GM12864 (cell line): ENCODE measurements around the gene SPEM1.

Source experiments
- DNase-seq: peaks from one replicate; pipeline ENCODE4 v3.0.0-alpha.2; 2011; ENCODE audit warnings: low read depth
- H3K4me3 ChIP-seq: 2 replicates; pipeline ENCODE4 v1.5.1; 2011; ENCODE audit warnings: mild to moderate bottlenecking, low read depth, low read length, control low read depth
- TF ChIP-seq, protein P1 (sequence below): IDR thresholded peaks from 2 replicates; pipeline ENCODE4 v1.5.1; 2011; ENCODE audit warnings: low read depth, mild to moderate bottlenecking, moderate library complexity, low read length, control low read depth, inconsistent platforms; ENCODE audit errors: missing control alignments

The SPEM1 gene

DNA sequence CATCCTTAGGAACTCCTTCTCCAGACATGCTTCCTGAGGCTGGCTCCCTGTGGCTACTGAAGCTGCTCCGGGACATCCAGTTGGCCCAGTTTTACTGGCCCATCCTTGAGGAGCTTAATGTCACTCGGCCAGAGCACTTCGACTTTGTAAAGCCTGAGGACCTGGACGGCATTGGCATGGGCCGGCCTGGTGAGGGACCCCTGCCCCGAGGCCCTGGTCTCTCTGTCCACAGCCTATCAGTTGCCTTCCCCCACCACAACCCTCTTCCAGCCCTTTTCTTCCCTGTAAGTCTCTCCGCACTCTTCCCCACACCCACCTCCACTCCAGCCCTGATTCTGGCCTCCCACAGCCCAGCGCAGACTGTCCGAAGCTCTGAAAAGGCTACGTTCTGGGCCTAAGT, 37.2 kb upstream of the SPEM1 start:
- no peak for DNase-seq
- TF ChIP-seq, protein P1, sequence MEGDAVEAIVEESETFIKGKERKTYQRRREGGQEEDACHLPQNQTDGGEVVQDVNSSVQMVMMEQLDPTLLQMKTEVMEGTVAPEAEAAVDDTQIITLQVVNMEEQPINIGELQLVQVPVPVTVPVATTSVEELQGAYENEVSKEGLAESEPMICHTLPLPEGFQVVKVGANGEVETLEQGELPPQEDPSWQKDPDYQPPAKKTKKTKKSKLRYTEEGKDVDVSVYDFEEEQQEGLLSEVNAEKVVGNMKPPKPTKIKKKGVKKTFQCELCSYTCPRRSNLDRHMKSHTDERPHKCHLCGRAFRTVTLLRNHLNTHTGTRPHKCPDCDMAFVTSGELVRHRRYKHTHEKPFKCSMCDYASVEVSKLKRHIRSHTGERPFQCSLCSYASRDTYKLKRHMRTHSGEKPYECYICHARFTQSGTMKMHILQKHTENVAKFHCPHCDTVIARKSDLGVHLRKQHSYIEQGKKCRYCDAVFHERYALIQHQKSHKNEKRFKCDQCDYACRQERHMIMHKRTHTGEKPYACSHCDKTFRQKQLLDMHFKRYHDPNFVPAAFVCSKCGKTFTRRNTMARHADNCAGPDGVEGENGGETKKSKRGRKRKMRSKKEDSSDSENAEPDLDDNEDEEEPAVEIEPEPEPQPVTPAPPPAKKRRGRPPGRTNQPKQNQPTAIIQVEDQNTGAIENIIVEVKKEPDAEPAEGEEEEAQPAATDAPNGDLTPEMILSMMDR, result no peak
- no peak overlapping the region for H3K4me3 ChIP-seq

DNA sequence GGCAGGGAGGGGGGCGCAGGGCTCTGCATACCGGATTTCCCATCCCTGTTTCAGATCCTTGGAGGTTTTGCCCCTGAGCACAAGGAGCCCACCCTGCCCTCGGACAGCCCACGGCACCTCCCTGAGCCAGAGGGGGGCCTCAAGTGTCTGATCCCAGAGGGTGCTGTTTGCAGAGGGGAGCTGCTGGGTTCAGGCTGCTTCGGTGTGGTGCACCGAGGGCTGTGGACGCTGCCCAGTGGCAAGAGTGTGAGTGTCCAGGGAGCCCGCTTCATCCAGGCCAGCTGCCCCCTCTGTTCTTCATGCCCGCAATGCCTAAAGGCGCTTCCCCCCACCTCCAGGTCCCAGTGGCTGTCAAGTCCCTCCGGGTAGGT, 36.8 kb upstream of the SPEM1 start:
- no peak overlapping the region for H3K4me3 ChIP-seq
- no peak for DNase-seq
- TF ChIP-seq, protein P1, result no peak

DNA sequence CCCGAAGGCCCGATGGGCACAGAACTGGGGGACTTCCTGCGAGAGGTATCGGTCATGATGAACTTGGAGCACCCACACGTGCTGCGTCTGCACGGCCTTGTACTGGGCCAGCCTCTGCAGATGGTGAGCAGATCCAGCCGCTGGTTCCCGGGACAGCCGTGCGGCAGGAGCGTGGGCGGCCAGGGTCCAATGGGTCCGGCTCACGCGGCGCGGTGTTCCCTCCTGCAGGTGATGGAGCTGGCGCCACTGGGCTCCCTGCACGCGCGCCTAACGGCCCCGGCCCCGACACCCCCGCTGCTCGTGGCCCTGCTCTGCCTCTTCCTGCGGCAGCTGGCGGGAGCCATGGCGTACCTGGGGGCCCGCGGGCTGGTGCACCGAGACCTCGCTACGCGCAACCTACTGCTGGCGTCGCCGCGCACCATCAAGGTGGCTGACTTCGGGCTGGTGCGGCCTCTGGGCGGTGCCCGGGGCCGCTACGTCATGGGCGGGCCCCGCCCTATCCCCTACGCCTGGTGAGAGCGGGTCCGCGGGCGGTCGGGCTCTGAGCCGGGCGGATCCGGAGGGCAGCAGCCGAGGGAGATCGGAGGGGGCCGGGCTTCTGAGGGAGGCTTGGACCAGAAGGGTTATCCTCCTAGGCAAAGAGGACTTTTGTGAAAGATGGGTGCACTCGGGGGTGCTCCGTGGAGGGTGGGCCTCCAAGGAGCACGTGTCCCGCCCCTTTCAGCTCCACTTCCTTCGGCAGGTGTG, 36.2 kb upstream of the SPEM1 start:
- H3K4me3 ChIP-seq, result peak overlapping the region; percentile 58
- TF ChIP-seq, protein P1, result no peak
- no peak for DNase-seq

DNA sequence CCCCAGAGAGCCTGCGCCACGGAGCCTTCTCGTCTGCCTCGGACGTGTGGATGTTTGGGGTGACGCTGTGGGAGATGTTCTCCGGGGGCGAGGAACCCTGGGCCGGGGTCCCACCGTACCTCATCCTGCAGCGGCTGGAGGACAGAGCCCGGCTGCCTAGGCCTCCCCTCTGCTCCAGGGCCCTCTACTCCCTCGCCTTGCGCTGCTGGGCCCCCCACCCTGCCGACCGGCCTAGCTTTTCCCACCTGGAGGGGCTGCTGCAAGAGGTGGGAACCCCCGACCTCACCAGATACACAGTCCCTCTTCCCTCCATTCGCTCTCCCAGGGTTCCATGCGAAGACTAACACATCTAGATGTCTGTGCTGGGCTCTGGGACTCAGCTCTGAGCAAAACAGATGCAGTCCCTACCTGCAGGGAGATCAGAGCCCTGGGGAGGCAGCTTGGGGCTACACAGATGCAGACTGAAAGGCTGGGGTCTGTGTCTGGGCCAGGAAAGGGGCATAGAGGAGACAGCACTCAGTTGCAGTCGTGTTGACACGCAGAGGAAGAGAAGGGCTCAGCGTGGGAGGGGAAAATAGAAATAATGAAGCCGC, 35.5 kb upstream of the SPEM1 start:
- no peak for DNase-seq
- TF ChIP-seq, protein P1, result no peak

DNA sequence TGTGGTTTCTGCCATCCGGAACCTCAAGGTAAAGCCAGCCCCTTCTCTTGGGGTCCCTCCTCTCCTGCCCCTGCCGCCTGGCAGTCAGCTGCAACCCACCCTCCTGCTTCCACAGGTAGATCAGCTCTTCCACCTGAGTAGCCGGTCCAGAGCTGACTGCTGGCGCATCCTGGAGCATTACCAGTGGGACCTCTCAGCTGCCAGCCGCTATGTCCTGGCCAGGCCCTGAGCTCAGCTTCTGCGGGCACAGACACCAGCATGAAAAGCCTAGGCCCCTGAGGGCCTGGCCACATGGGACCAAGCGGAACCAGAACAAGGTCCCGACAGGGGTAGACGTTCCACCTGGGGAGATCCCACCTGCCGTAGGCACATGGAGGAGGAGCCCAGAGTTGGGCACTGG, 31.3 kb upstream of the SPEM1 start:
- no peak for DNase-seq
- TF ChIP-seq, protein P1, result no peak
- no peak overlapping the region for H3K4me3 ChIP-seq

More for the DNA sequence above, 35.5 kb upstream of the SPEM1 start:
- H3K4me3 ChIP-seq, result peak overlapping the region; percentile 58

DNA sequence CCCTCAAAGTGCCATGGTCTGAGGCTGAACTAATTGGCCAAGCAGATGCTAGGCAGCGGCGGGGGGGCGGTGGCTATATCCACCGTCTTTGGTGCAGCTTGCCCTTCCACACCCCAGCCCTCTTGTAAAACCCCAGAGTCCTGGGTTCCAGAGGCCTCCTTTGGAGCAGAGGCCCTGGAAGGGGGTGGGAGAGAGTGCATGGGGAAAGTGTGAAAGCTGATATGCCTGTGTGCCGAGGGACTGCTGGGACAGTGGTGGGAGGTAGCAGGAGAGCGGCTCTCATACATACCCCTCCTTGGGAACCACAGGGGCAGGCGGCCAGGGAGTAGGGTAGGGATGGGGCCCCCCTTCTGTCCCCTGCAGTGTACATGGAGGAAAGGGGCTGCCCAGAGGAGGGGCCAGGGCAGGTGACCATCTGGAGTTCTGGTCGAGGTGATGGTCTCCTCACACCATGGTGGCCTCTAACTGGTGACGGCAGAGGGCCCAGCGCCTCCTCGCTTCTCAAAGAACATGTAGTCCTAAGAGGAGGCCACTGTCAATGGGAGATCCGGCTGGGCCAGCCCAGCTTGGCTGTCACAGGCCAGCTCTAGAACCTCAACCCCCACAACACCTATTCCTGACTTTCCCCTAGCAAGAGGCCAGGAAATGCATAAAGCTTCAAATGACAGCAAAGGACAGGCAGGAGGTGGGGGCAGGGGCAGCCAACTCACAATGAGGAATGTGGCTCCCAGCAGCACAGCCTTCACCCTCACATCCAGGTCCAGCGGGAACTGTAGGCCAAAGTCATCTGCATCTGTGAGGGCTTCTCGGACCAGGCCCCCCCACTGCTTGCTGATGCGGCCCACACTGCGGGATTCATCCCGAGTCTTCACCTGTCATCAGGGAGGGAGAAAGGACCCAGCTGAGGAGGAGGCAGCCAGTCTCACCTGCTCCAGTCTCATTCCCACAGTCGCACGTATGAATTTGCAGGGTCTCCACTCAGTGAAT, 29.9 kb upstream of the SPEM1 start:
- no peak for DNase-seq
- no peak overlapping the region for H3K4me3 ChIP-seq
- TF ChIP-seq, protein P1, result no peak
